22Rv1 (cell line): Measurements from ENCODE around the gene KIAA1614.

Source experiments
- H3K27ac ChIP-seq: fragments of 450-650 bp; 2 replicates; pipeline ENCODE4 v1.5.1; 2017
- CTCF ChIP-seq: fragments of 450-650 bp; IDR thresholded peaks from 2 replicates; pipeline ENCODE4 v1.5.1; 2017; ENCODE audit warnings: mild to moderate bottlenecking
- ZFX ChIP-seq: fragments of 450-650 bp; IDR thresholded peaks from 2 replicates; pipeline ENCODE4 v1.6.1; 2017; ENCODE audit warnings: antibody characterized with exemption, borderline replicate concordance

KIAA1614 gene

DNA sequence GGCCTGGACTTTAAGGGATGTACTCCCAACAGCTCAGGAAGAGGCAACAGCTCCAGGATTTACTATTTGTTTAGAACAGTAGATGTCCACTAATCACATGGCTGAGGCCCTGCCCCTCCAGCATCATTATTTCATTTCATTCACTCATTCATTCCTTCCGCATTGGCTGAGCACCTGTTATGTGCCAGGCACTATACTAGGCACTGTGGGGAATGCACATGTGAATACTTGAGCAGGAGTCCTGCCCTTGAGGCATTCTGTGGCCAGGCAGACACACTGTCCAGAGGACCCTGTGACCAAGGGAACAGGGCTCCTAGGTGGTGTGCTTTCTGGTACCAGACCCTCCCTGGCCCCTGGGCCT lies 24.3 kb downstream of the KIAA1614 start:
- H3K27ac ChIP-seq = no peak overlapping the region
- no peak for TF ChIP-seq CTCF
- TF ChIP-seq ZFX = no peak

DNA sequence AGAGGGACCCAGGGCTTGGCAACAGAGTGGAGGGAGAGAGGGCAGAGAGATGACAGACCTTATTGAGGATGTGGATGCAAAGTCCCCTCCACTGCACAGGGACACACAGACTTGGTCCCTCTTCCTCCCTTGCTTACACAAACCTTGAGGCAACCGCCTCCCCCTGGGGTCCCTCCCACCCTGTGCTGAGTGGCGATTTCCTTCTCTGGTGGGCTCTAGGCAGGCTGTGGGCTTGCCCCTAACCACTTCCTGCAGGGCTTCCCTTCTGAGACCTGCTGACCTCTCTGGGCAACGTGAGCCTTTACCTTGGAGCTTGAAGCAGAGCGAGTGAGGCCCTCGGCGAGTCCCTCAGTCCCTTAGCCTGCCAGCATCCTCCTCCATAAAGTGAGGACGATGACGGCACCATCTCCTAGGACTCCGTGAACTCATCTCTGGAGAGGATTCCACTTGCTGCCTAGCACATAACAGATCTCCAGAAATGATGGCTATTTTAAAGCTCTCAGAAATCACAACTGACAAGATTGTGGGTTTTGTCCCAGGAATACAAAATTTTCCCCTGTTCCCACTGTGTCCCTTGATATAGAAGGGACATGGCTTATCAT lies 25.0 kb downstream of the KIAA1614 start:
- no peak overlapping the region for H3K27ac ChIP-seq
- no peak for TF ChIP-seq ZFX
- no peak for TF ChIP-seq CTCF

DNA sequence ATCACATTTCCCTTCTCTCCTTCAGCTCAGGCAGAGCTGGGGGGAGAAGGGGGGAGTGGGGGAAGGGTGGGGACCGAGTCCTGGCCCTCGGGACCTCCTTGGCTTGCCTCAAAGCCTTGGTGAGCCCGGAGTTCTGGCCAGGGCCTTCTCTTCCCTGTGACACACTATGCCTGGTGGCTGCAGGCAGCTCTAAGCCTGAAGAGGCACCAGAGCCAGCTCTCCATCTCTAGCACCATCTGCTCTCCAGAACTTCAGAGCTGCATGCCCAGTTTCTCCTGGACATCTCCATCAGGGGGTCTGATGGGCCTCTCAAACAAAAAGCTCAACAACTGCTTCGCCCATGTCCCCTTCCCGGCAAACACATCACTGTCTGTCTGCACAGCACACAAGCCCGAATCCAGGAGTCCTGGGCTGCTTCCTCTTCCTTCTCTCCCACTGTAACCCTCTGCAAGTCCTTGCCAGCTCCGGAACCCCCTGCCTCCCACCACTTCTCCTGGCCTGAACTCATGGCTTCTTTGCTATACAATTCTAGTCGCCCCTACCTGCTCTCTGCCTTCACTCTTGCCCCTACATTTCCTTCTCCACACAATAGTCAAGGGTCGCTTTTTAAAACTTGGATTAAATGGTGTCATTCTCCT lies 26.5 kb downstream of the KIAA1614 start:
- H3K27ac ChIP-seq = no peak overlapping the region
- TF ChIP-seq CTCF (no peak), ZFX (no peak)

GRCh38 chr1:180939711-180940103 lies 27.0 kb downstream of the KIAA1614 start:
- H3K27ac ChIP-seq = no peak overlapping the region
- TF ChIP-seq ZFX = no peak

DNA sequence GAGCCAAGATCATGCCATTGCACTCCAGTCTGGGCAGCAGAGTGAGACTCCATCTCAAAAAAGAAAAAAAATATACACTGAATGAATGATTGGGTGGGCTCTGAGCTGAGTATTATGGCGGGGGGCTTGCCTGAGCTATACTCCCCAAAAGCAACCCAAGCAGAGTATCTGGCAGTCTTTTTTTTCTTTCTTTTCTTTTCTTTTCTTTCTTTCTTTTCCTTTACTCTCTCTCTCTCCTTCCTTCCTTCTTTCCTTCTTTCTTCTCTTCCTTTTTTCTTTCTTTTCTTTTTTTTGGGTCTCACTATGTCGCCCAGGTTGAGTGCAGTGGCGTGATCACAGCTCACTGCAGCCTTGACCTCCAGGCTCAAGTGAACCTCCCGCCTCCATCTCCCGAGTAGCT lies 27.7 kb downstream of the KIAA1614 start:
- no peak for TF ChIP-seq CTCF
- no peak for TF ChIP-seq ZFX
- no peak overlapping the region for H3K27ac ChIP-seq

DNA sequence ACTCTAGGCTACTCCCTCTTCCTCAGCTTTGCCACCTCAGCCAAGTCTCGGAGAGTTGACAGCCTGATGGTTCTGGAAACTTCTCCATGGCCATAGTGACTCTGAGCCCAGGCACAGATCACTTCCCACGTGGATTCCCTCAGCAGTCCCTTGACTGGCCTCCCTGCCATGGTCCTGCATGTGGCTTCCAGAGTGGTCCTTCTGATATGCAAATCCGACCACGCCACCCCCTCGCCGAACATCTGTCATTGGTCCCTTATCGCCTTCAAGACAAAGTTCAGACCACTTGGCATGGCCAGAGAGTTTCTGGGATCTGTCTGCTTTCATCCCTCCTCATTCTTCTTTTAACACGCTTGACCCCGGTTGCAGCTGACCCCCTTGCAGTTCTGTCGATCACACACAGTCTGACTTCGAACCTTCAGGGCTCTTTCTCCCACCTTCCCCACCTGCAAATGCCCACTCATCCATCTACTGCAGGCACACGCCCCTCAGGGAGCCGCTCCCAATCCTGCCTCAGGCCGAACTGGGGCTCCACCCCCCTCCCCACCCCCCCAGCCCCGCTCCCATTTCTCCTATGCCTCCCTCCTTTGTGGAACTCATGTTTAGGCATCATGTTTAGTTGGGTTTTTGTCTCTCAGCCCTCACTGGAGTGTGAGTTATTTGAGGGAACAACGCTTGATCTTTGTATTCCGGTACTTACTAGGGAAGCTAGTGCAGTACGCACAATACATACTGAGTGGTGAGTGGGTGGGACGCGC lies 29.0 kb downstream of the KIAA1614 start:
- no peak overlapping the region for H3K27ac ChIP-seq
- TF ChIP-seq ZFX = no peak

GRCh38 chr1:180945151-180945550 lies 32.5 kb downstream of the KIAA1614 start:
- no peak for TF ChIP-seq ZFX
- no peak for TF ChIP-seq CTCF
- no peak overlapping the region for H3K27ac ChIP-seq

DNA sequence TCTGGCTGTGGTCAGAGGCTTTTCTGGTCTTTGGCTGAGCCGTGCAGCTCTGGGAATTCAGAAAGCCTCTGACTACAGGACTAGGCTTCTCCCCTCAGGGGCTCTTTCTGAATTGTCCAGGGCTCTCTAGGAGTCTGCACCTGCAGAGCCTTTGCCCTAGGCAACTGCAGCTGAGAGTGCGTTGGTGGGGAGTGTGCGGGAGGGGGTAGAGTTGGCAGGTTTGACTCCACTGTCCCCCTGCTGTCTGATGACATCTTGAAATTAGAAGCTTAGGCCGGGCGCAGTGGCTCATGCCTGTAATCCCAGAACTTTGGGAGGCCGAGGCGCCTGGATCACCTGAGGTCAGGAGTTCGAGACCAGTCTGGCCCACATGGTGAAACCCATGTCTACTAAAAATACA lies 32.9 kb downstream of the KIAA1614 start:
- TF ChIP-seq CTCF (no peak), ZFX (no peak)
- no peak overlapping the region for H3K27ac ChIP-seq
